GM13977 (cell line): Measurements from ENCODE around the gene HLF.

Experiments
- DNase-seq: peaks from one replicate; pipeline ENCODE4 v3.0.0; 2012; ENCODE audit warnings: low spot score
- CTCF ChIP-seq: IDR thresholded peaks from 2 replicates; pipeline ENCODE4 v1.5.1; 2012; ENCODE audit warnings: mild to moderate bottlenecking, control low read depth; ENCODE audit not compliant: insufficient read depth; ENCODE audit errors: extremely low read depth, missing control alignments
- in situ Hi-C: fragments of 300-500 bp; cut with MboI; formaldehyde crosslinking; loops from one replicate; pipeline ENCODE4 v1.12.0; 2022; ENCODE audit warnings: low sequenced_read_pairs, low pct_unique_long_range_greater_than_20kb, mixed read lengths, inconsistent platforms; ENCODE audit not compliant: unreplicated experiment

HLF gene

GRCh38 chr17:55224746-55225145 is 40.0 kb upstream of the HLF start:
- DNase-seq = no peak
- in situ Hi-C loops = no loop called here
- no peak for TF ChIP-seq CTCF

GRCh38 chr17:55225237-55225636 is 39.5 kb upstream of the HLF start:
- in situ Hi-C loops = no loop called here
- TF ChIP-seq CTCF = no peak
- no peak for DNase-seq

GRCh38 chr17:55228683-55229192 is 36.0 kb upstream of the HLF start:
- no peak for DNase-seq
- in situ Hi-C loops = no loop called here
- no peak for TF ChIP-seq CTCF

- in situ Hi-C loops = no loop called here
- DNase-seq = no peak
- no peak for TF ChIP-seq CTCF
These were observed 35.5 kb upstream of the HLF start for GRCh38 chr17:55229276-55229675.

GRCh38 chr17:55230716-55231115 is 34.0 kb upstream of the HLF start:
- TF ChIP-seq CTCF = no peak
- DNase-seq = no peak
- in situ Hi-C loops = no loop called here

GRCh38 chr17:55233840-55234239 is 30.9 kb upstream of the HLF start:
- no peak for DNase-seq
- in situ Hi-C loops = no loop called here
- no peak for TF ChIP-seq CTCF

- in situ Hi-C loops = no loop called here
- DNase-seq = no peak
- TF ChIP-seq CTCF = no peak
These were observed 28.4 kb upstream of the HLF start for GRCh38 chr17:55236316-55236715.
